Endothelial cell of umbilical vein (primary cell): ENCODE data around the gene RDH5. TPM values are rescaled to one million over a fixed set of nuclear protein-coding genes. Genes with fewer than 3 reads are reported as not detected.

Experiments
- BruUV-seq: library from RNA; stranded (reverse); fragments of 400-500 nt; replicated peaks from 2 replicates; lab custom pipeline; 2021; lab: Mats Ljungman, UMichigan
- CTCF ChIA-PET: fragments of 300-600, 350-600 bp; sonication (Branson Sonifier 250); formaldehyde crosslinking; loops from one replicate; lab custom pipeline; 2021; ENCODE audit warnings: antibody characterized with exemption, inconsistent platforms; lab: Charles Lee
- POLR2A ChIA-PET: fragments of 300-600, 350-600 bp; sonication (Branson Sonifier 250); formaldehyde crosslinking; loops from one replicate; lab custom pipeline; 2021; ENCODE audit warnings: antibody characterized with exemption, inconsistent platforms; lab: Charles Lee
- DNase-seq: peaks from one replicate; pipeline ENCODE4 v3.0.0-alpha.2; 2011; ENCODE audit warnings: low read depth, low spot score
- FAIRE-seq: peaks from 2 replicates; lab custom pipeline; 2011; peaks lifted over from hg19 to GRCh38; lab: Jason Lieb, UNC
- H2AFZ ChIP-seq: 2 replicates; pipeline ENCODE4 v1.6.0; 2012; ENCODE audit warnings: low read depth, low read length, control low read depth, inconsistent platforms
- H3K27ac ChIP-seq: 2 replicates; pipeline ENCODE4 v1.5.1; 2011; ENCODE audit warnings: low read depth, mild to moderate bottlenecking, control low read depth, low read length, moderate library complexity; ENCODE audit not compliant: insufficient read depth
- H3K27me3 ChIP-seq, 2 experiments: 2 replicates each; pipeline versions ENCODE4 v1.6.0 to v1.6.1; 2011; ENCODE audit warnings: low read length in 2 of 2, mixed read lengths in 1 of 2; ENCODE audit not compliant: control insufficient read depth in 2 of 2, insufficient read depth in 2 of 2
- H3K36me3 ChIP-seq, 2 experiments: 2 replicates in 1 of 2; 3 replicates in 1 of 2; pipeline ENCODE4 v1.5.1; 2011; ENCODE audit warnings: low read length in 2 of 2, mild to moderate bottlenecking in 1 of 2, moderate library complexity in 1 of 2; ENCODE audit not compliant: control insufficient read depth in 2 of 2, insufficient read depth in 2 of 2; ENCODE audit errors: extremely low read depth in 1 of 2
- H3K4me1 ChIP-seq: 3 replicates; pipeline ENCODE4 v1.5.1; 2011; ENCODE audit warnings: mild to moderate bottlenecking, low read length; ENCODE audit not compliant: control insufficient read depth, insufficient read depth; ENCODE audit errors: extremely low read depth
- H3K4me2 ChIP-seq: 2 replicates; pipeline ENCODE4 v1.6.1; 2011; ENCODE audit warnings: low read length, control low read depth, mixed read lengths; ENCODE audit not compliant: insufficient read depth
- H3K4me3 ChIP-seq, 3 experiments: fragments of 200-600 bp in 1 of 3; sonication (generic), shearing (Covaris generic) in 1 of 3; replicated peaks in 1 of 3; 2 replicates each; pipeline ENCODE4 v1.5.1; 2011 to 2016; ENCODE audit warnings: control low read depth in 3 of 3, low read length in 3 of 3, mild to moderate bottlenecking in 2 of 3, inconsistent platforms in 1 of 3, low read depth in 1 of 3, moderate library complexity in 1 of 3; ENCODE audit not compliant: insufficient read depth in 1 of 3
- H3K79me2 ChIP-seq: 2 replicates; pipeline ENCODE4 v1.6.0; 2012; ENCODE audit warnings: low read length, inconsistent platforms; ENCODE audit not compliant: control insufficient read depth, insufficient read depth
- H3K9ac ChIP-seq: replicated peaks from 2 replicates; pipeline ENCODE3; 2011; ENCODE audit warnings: low read length, control low read depth; ENCODE audit not compliant: insufficient read depth; ENCODE audit errors: extremely low read depth
- H3K9me1 ChIP-seq: replicated peaks from 3 replicates; pipeline ENCODE4 v1.6.0; 2011; ENCODE audit warnings: mild to moderate bottlenecking, low read length; ENCODE audit not compliant: control insufficient read depth, insufficient read depth; ENCODE audit errors: extremely low read depth
- H3K9me3 ChIP-seq: replicated peaks from 2 replicates; pipeline ENCODE4 v1.5.1; 2012; ENCODE audit warnings: low read length, inconsistent platforms; ENCODE audit not compliant: control insufficient read depth, insufficient read depth
- H4K20me1 ChIP-seq: replicated peaks from 2 replicates; pipeline ENCODE3; 2011; ENCODE audit warnings: mild to moderate bottlenecking, low read length; ENCODE audit not compliant: control insufficient read depth, insufficient read depth; ENCODE audit errors: extremely low read depth
- CTCF ChIP-seq, 2 donors: IDR thresholded peaks; 1 replicate in 1 of 2; 2 replicates in 1 of 2; pipeline ENCODE4 v1.5.1; 2011; ENCODE audit warnings: low read length in 2 of 2, mild to moderate bottlenecking in 2 of 2, moderate library complexity in 2 of 2, control low read depth in 1 of 2, inconsistent platforms in 1 of 2, low read depth in 1 of 2; ENCODE audit not compliant: insufficient read depth in 1 of 2; ENCODE audit errors: extremely low read depth in 1 of 2
- EZH2 ChIP-seq: IDR thresholded peaks from 2 replicates; pipeline ENCODE4 v1.6.1; 2012; ENCODE audit warnings: borderline replicate concordance, low read depth, mild to moderate bottlenecking, moderate library complexity, low read length, inconsistent platforms; ENCODE audit not compliant: severe bottlenecking
- FOS ChIP-seq: IDR thresholded peaks from 2 replicates; pipeline ENCODE4 v1.6.1; 2011; ENCODE audit warnings: mild to moderate bottlenecking, low read length, moderate library complexity, borderline replicate concordance; ENCODE audit not compliant: insufficient read depth
- GATA2 ChIP-seq: IDR thresholded peaks from 2 replicates; pipeline ENCODE4 v1.7.0; 2011; ENCODE audit warnings: low read depth, mild to moderate bottlenecking, moderate library complexity, mixed read lengths, low read length; ENCODE audit not compliant: insufficient read length, insufficient read depth
- JUN ChIP-seq: IDR thresholded peaks from 2 replicates; pipeline ENCODE4 v1.6.1; 2011; ENCODE audit warnings: borderline replicate concordance, low read depth; ENCODE audit not compliant: insufficient read length, insufficient read depth
- MAX ChIP-seq: IDR thresholded peaks from 2 replicates; pipeline ENCODE4 v1.6.1; 2011; ENCODE audit not compliant: insufficient read depth, insufficient read length
- MYC ChIP-seq: IDR thresholded peaks from one replicate; pipeline ENCODE4 v1.6.1; 2011; ENCODE audit warnings: mild to moderate bottlenecking, low read depth, low read length
- POLR2A ChIP-seq: IDR thresholded peaks from 2 replicates; pipeline ENCODE4 v1.6.1; 2012; ENCODE audit warnings: low read depth, mild to moderate bottlenecking, control low read depth, low read length
- POLR2AphosphoS5 ChIP-seq: IDR thresholded peaks from 2 replicates; pipeline ENCODE4 v1.6.1; 2012; ENCODE audit warnings: low read depth, mild to moderate bottlenecking, control low read depth, low read length, moderate library complexity; ENCODE audit not compliant: insufficient read depth
- dilution Hi-C: fragments of 300-500 bp; cut with MboI; formaldehyde crosslinking; loops from one replicate; pipeline ENCODE4 v1.15.0; 2019; ENCODE audit warnings: low sequenced_read_pairs; ENCODE audit not compliant: extremely low pct_ligation_motif_present
- intact Hi-C: fragments of 100-400 bp; cut with micrococcal nuclease; formaldehyde crosslinking; loops from one replicate; pipeline ENCODE4 v1.10.0; 2022
- polyA plus RNA-seq, 4 experiments: library from polyadenylated mRNA; depleted of rRNA in 3 of 4; stranded (reverse) in 3 of 4; unstranded in 1 of 4; fragments of >200 nt; gene quantifications; 2 replicates each; pipeline versions ENCODE4 v1.2.1 to v1.2.3, GENCODE V29; 2011 to 2012; ENCODE audit warnings: missing spikeins in 1 of 4
- total RNA-seq: library from RNA; stranded (reverse); gene quantifications from 2 replicates; pipeline ENCODE4 v1.2.3, GENCODE V29; 2021

The RDH5 gene
- total and polyA plus RNA-seq, 2 donors (not counting 3 experiments of a cell fraction or from before 2014, with no cell fraction given): 2.7 to 3.7 TPM

GRCh38 chr12:55688716-55689655, 31.2 kb upstream of the RDH5 start:
- Histone ChIP-seq H2AFZ (no peak overlapping the region), H3K27me3 (no peaks in the 10 kb centered on the region), H3K27ac (no peak overlapping the region), H3K79me2 (no peaks in the 10 kb centered on the region), H3K36me3 (no peaks in the 10 kb centered on the region), H3K9me3 (no peaks in the 10 kb centered on the region), H3K4me2 (no peak overlapping the region), H4K20me1 (no peaks in the 10 kb centered on the region), H3K4me3 (no peak overlapping the region), H3K4me1 (no peaks in the 10 kb centered on the region), H3K9ac (no peak overlapping the region), H3K9me1 (no peaks in the 10 kb centered on the region)
- TF ChIP-seq MYC: no peak
- TF ChIP-seq FOS: no peak
- no peak for TF ChIP-seq JUN
- no peak for TF ChIP-seq EZH2
- TF ChIP-seq CTCF (IDR thresholded peaks at IDR 0.05; ENCODE audit: extremely low read depth in 1 of 2, insufficient read depth in 1 of 2, low read depth in 1 of 2, low read length in 2 of 2): no peak
- no peak for TF ChIP-seq GATA2
- no peak for TF ChIP-seq POLR2AphosphoS5
- no peak for TF ChIP-seq POLR2A
- no peak for TF ChIP-seq MAX
- POLR2A ChIA-PET: no interaction called here
- BruUV-seq: no TSS peak
- dilution Hi-C loops (no loop called here), intact Hi-C loops (no loop called here)
- CTCF ChIA-PET: interaction anchor here (0.6 kb wide), 1 partner anchor 32 kb away, joined by 4 read pairs; no protein-coding TSS in a partner anchor
- FAIRE-seq: no peak
- no peak for DNase-seq
